Keratinocyte (primary cell): ENCODE results near the gene ADH1C.

ENCODE experiments used
- CTCF ChIP-seq, 3 experiments: IDR thresholded peaks in 1 of 3; conservative IDR thresholded peaks in 1 of 3; optimal IDR thresholded peaks in 1 of 3; 2 replicates in 2 of 3; 3 replicates in 1 of 3; pipeline versions ENCODE3 to v1.5.1; 2011; ENCODE audit warnings: low read length in 3 of 3, mild to moderate bottlenecking in 3 of 3, moderate library complexity in 2 of 3, control low read depth in 1 of 3, inconsistent platforms in 1 of 3; ENCODE audit not compliant: insufficient read depth in 2 of 3; ENCODE audit errors: extremely low read depth in 1 of 3
- EZH2 ChIP-seq: IDR thresholded peaks from one replicate; pipeline ENCODE4 v1.6.1; 2012; ENCODE audit warnings: inconsistent platforms, mild to moderate bottlenecking, low read length, moderate library complexity

DNA sequence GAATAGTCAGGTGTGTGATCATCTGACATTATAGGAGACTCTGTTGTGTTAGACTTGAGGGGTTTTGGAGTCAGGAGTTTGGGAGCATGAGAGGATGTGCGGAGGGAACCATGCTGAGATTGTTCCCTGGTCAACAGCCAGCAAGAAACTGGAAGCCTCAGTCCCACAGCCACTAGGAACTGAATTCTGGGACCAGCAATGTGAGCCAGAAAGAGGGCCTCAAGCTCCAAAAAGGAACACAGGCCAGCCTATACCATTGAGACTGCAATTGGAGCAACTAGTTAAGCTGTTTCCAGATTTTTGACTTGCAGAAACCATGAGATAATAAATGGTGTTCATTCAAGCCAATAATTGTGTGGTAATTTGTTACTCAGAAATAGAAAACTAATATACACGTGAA lies 22.7 kb downstream of the ADH1C start:
- TF ChIP-seq CTCF (optimal IDR thresholded peaks at IDR 0.05 in 1 of 3, IDR thresholded peaks at IDR 0.05 in 1 of 3, conservative IDR thresholded peaks at IDR 0.05 in 1 of 3; ENCODE audit: extremely low read depth in 1 of 3, insufficient read depth in 2 of 3, low read length in 3 of 3) (no peak), EZH2 (no peak)
